HL-60 (cell line): ENCODE results near the gene MTMR1.

Experiments used
- POLR2AphosphoS5 ChIP-seq: IDR thresholded peaks from 2 replicates; pipeline ENCODE4 v1.6.1; 2012; ENCODE audit warnings: low read depth
- REST ChIP-seq: IDR thresholded peaks from 2 replicates; pipeline ENCODE4 v1.6.1; 2012; ENCODE audit warnings: low read depth; ENCODE audit not compliant: insufficient replicate concordance
- TF ChIP-seq, protein P1 (sequence below): IDR thresholded peaks from one replicate; pipeline ENCODE4 v1.5.1; 2011; ENCODE audit warnings: low read length, control low read depth, inconsistent platforms; ENCODE audit not compliant: insufficient read depth

GRCh38 chrX:150781677-150782076 is 88.5 kb downstream of the MTMR1 start:
- TF ChIP-seq, protein P1, sequence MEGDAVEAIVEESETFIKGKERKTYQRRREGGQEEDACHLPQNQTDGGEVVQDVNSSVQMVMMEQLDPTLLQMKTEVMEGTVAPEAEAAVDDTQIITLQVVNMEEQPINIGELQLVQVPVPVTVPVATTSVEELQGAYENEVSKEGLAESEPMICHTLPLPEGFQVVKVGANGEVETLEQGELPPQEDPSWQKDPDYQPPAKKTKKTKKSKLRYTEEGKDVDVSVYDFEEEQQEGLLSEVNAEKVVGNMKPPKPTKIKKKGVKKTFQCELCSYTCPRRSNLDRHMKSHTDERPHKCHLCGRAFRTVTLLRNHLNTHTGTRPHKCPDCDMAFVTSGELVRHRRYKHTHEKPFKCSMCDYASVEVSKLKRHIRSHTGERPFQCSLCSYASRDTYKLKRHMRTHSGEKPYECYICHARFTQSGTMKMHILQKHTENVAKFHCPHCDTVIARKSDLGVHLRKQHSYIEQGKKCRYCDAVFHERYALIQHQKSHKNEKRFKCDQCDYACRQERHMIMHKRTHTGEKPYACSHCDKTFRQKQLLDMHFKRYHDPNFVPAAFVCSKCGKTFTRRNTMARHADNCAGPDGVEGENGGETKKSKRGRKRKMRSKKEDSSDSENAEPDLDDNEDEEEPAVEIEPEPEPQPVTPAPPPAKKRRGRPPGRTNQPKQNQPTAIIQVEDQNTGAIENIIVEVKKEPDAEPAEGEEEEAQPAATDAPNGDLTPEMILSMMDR: no peak
- TF ChIP-seq POLR2AphosphoS5: no peak
- TF ChIP-seq REST: no peak
